Esophagus mucosa (tissue), 1 donor: ENCODE measurements around the gene MRTFB. TPM values are rescaled to one million over a fixed set of nuclear protein-coding genes. Genes with fewer than 3 reads are reported as not detected.
"Not testable (repeated sequence)": the region's sequence is repeated elsewhere in the genome, so short reads cannot be mapped to it uniquely, and the experiment has no call there.

Experiments
- ATAC-seq: fragments of 200-7000 bp; cut with Tn5 transposase; one replicate; pipeline ENCODE4 v1.9.1; 2020
- total RNA-seq: library from RNA; stranded (reverse); gene quantifications from one replicate; pipeline ENCODE4 v1.2.4, GENCODE V29; 2023
- donor health status: DM: yes; HTN: yes; CAD: no.

MRTFB gene
- total RNA-seq, 1 donor from 2014 or later: 34.6 TPM

DNA sequence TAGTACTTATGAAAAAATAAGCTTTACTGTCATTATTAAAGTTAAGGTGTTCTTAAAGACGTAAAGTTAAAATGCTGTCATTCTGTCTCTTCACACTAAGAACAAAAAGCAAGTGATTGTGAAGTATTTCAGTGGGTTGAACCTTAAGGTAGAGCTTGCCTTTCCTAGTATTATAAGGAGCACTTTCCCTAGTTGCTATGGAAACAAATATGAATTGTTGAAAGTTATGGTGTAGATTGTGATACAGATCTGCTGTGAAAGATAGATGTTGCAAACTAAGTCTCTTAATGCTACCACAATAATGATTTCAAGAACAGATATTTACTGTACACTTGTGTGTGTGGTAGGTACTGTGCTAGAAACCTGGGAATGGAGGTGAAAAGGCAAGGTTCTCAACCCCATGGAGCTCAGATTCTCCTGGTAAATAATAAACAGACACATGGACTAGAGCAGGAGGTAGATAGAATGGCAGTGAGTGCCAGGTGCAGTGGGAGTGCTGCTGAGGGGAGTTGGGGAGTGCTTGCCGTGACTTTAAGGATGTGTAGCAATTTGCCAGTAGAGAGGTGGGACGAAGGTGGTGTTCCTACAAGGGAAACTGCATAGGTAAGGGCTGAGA is 34.7 kb downstream of the MRTFB start:
- ATAC-seq: no peak

DNA sequence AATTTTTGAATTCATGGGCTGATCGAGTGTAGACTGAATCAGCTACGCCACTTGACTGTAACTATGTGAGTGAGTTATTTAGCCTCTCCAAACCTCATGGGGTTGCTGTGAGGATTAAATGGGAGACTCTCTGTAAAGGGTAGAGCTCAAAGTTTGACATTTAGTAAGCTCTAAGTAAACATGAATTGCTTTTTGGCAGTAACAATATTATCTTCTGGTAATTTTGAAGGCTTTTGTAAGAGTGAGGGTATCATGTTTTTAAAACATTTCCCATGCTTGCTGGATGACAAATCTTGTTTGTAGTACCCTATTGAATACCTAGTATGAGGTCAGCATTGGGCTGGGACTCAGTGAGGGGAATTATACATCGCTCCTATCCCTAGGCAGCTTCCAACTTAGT is 35.3 kb downstream of the MRTFB start:
- ATAC-seq: no peak

DNA sequence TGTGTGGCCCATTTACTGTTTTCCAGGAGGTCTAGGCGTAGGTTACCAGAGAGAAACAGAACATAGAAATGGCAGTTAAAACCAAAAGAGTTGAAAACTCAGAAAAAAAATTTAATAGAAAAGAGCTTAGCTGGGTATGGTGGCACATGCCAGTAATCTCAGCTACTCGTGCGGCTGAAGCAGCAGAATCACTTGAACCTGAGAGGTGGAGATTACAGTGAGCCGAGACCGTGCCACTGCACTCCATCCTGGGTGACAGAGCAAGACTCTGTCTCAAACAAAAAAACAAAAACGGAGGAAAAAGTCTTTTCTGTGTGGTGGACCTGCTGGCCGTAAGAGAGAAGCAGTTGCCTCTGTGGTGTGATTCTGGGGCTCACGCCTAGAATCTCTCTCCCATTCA is 35.8 kb downstream of the MRTFB start:
- ATAC-seq: no peak

DNA sequence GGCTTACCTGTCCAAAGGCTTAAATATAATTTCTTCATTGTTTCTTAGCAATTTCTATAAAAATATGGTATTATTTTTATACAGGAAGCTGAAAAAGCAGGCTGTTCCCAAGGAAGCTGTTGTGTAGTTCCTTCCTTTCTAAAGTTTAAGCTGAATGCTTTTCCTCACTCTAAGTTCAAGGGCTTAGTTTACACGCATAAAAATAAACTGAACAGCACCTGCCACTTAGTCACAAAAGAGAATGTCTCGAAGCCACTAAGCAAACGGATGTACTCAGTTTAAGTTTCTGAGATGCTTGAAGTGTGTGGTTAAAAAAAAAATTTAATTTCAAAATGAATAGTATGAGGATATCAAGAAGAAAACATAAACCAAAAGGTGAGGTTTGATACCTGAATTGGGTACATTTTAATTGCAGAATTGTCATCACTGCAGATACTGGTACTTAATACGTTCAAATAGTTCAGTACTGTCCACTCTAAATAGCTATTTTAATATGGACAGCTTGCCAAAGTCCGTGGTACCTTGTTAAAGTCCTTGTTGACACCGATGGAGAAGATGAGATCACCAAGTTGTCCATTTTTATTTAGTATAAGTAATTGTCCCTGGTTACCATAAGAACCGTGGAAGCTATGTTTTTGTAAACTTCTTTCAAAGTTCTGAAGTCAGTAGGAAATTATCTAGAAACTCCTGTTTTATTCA is 38.1 kb downstream of the MRTFB start:
- no peak for ATAC-seq

DNA sequence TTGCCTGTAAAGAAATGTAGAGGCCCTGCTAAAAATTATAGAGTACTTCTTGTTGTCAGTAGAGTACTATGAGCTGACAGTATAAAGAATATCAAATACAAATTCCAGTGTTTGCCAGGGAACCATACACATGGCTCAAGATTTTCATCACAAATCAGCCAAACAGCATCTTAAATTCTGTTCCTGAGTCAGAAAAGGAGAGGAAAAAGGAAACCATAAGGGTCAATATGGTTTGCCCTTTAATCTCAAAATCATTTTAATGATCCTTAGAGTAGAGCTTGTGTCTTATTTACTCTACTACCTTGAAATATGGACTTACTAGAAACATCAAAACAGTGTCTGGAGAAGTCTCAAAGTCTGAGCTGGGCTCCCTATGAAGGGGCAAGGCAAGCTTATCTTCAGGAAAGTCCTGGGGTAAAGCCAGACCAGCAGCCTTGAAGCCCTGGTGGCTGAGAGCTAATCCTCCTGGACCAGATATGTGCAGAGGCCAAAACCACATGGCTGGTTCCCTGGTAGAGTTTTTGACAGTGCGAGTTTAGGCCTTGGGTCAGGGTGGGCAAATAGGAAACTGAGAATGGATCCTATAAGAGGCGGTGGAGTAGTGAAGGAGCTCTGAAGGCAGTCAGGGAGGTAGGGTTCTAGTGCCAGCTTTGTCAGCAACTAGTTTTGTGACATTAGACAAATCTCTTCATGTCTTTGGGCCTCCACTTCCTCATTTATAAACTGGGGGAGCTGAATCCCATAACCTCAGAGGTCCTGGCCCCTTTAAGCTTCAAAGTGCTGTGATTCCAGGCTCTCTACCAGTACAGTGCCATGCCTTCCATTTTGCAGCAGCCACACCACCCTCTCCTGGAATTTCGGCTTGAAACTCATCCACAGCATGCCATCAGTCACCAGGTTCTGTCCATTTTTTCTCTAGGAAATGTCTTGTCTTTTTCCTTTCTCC is 38.9 kb downstream of the MRTFB start:
- ATAC-seq: no peak

DNA sequence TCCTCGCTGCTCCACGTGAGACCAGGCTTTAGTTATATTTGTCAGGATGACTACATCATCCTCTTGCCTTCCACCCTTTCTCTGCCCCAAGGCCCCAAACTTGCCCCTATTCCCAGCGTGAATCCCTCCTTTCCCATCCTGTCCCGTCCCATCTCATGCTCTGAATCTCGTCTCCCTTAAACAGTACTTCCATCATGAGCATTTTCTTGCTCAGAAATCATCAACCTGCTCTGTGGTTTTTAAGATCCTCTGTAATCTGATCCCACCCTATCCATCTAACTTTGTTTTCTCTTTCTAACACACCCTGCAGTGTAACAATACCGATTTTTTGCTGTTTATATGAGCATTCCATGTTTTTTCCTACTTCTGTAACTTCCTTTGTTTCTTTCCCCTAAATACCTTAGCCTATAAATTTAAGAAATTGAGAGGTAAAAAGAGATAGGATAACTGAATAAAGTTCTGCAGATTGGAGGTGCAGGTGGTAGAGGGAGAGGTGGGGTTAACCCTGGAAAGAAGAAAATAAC is 39.7 kb downstream of the MRTFB start:
- ATAC-seq: no peak

DNA sequence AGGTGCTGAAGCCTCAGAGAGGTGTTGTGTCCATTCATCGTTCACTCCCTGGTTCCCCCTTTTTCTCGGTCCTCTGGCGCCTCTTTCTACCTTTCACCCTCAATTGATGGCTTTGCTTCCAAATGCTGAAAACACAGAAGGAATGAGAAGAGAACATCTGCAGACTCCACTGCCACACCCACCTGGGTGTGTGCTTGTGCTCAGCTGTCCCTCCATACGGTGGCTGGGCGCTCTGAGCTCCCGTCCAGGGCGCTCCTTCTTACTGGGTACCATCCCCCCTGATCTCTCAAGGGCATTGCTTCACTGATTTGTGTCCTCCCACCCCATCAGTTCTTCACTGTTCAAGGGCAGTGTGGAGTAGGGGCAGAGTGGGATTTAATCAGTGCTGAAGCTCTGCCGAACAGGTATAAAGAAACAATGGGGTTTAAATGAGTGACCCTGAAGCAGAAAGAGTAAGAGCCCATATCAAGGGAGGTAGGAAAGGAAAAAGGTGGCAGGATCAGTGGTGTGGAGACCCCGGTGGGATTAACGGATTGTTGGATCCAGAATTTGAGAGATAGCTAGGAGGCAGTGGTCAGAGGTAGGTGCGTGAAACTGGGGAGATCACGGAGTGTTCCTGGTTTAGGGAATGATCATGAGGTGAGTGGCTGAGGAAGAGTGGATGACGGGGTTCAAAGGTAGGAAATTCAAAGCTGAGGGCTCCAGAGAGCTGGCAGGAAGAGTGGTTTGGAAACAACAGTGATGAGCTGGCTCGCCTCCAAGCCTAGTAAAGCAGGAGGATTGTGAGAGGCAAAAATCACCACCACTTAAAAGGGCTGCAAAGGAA is 40.8 kb downstream of the MRTFB start:
- no peak for ATAC-seq

DNA sequence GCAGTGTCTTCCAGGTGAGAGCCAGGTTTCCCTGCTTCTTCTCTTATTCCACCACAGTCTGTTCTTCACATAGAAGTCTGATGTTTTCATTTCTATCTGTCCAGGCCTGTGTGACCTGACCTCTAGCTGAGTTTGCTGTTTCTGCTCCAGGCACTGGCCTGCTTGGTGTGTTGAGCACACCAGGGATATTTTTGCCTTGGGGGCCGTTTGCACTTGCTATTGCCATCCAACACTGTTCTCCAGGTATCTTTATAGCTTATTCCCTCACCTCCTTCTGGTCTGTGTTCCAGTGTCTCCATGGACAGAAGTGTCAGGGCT is 41.4 kb downstream of the MRTFB start:
- ATAC-seq: no peak

DNA sequence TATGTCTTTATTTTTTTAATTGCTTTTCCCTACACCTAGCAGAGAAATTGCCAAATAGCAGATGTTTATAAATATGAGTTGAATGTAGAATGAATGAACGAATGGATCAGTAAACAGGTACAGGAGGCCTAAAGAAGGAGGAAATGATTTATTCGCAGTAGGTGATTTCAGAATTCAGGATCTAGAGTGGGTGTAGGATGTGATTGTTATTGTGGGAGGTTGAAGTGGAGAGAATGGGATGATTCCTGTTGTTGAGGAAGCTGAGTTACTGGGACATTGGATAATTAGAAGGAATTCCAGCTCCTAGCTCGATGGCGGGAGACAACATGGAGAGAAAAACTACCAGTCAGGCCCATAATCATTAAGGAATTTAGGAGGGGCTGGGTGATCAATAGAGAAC is 42.2 kb downstream of the MRTFB start:
- no peak for ATAC-seq

DNA sequence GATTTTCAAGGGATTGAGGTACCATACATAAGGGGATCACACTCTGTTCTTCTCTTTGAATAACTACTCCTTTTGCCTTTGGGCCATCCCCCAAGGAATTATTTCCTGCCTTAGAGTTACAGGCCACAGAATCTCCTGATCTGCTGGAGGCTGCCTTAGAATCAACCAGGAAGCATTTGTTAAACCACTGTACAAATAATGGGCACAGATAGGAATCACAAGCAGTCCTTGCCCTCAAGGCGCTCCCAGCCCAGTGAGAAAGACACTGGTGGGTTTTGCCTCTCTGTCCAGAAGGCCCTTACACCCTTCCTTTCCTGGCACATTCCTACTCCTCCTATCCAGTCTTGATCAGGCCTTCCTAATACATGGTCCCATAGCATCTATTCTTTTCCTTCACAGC is 45.9 kb downstream of the MRTFB start:
- no peak for ATAC-seq

DNA sequence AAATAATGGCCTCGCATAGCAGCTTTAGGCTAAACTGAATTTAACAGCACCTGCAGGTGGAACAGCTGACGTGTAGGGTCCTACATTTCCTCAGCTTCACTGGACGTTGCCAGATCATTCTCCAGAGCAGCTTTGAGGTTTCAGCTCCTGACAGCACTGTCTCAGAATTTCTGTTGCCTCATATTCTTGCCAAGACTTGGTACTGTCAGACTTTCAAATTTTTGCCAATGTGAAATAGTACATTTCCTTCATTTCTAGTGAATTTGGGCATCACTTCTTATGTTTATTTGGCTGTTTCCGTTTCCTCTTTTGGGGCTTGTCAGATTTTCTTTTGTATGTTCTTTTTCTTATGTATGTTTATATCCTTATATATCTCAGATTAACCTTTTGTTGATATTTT is 48.7 kb downstream of the MRTFB start:
- ATAC-seq: no peak

DNA sequence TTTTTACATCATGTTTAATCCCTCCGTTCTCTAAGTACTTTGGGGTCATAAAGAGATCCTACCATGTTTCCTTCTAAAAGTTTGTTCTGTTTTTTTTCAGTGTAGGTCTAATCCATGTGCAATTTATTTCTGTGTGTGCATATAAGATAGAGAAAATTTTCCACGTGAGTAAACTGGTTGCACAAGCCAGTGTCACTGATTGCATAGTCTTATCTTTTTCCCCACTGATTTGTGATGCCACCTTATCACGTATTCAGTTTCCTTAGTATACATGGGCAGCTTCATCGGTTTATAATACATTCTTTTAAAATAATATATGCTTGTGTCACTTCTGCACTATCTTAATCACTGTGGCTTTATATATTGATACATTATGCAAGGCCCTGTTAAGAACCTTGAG is 49.2 kb downstream of the MRTFB start:
- no peak for ATAC-seq

DNA sequence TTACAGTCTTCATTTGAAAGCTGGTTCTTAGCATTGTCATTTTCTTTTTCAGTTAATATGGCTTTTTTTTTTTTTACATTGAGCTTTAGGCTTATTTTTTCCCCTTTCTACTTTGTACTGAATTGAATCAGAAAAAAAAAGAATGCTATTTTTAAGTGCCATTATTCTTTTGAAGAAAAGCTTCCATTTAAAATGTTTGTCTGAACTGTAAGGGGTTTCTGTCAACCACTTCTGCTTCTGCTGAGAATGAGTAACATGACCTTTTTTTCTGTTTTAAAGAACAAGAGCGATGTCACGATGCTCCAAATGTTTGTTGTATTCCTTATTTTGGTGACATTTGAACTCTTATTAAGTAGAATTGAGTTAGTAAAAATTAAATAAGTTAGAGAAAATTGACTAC is 50.0 kb downstream of the MRTFB start:
- ATAC-seq: no peak

DNA sequence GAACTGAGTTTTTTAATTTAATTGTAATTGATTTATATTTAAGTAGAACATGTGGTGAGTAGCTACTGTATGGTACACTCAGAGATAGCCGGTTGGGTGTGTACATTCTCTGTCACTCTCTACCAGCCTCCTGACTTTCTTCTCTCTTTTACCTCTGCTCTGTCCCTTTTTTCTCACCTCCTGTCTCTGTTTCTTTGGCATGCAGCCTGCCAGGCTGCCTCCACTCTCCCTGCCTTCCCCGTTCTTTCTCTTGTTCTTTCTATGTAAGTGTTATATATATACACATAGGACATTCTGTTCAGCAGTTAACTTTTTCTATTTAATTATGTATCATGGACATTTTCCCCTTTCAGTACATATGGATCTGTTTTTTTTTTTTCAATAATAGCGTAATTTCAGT is 50.8 kb downstream of the MRTFB start:
- ATAC-seq: no peak

DNA sequence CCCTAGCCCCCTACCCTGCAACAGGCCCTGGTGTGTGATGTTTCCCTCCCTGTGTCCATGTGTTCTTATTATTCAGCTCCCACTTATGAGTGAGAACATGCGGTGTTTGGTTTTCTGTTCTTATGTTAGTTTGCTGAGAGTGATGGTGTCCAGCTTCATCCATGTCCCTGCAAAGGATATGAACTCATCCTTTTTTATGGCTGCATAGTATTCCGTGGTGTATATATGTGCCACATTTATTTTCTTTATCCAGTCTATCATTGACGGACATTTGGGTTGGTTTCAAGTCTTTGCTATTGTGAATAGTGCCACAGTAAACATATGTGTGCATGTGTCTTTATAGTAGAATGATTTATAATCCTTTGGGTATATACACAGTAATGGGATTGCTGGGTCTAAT is 51.3 kb downstream of the MRTFB start:
- ATAC-seq: not testable (repeated sequence)

DNA sequence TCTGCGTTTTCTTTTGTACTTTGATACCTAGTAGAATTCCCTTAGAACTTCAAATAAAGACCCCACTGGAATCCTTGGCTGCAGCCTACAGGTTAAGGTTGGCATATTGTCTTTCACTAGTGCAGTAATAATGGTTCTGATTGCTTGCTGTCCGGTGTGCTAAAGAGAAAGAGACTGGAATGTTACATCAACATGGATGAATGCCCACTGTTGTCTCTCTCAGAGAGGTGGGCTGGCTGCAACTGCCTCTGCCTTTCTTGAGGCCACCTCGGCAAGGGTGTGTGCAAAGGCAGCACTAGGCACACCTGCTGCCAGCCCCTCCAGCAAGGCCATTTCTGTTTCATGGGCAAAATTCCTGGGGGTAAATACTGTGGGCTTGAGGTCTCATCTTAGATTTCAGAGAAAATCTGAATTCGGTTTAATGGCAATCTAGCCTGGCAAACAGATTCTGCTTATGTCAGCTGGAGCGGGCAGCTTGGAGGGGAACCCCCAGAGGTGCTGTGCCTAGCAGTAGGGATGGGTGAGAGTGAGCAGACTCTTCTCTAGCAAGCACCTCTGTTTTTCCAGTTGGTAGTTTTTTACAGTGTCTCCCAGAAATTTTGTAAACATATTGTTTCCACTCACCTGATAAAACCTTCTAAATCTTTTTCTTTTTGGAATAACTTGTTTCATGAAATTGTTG is 54.0 kb downstream of the MRTFB start:
- no peak for ATAC-seq

DNA sequence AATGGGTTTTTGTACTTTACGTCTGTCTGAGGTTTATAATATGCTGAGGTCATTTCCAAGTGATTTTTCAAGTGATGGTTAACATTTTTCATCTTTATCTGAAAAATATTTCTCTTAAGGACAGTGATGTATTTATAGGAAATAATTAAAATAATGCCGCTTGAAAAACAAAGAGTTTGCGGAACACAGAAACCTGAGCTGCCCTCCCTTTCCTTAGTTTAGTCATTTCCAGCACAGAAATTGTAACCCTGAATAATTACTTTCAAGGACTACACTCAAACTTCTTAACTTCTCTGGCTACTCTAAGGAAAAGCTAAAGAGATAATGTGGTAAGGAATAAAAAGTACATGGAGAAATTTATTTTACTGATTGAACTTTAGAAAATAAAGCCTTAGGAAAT is 54.6 kb downstream of the MRTFB start:
- ATAC-seq: no peak

DNA sequence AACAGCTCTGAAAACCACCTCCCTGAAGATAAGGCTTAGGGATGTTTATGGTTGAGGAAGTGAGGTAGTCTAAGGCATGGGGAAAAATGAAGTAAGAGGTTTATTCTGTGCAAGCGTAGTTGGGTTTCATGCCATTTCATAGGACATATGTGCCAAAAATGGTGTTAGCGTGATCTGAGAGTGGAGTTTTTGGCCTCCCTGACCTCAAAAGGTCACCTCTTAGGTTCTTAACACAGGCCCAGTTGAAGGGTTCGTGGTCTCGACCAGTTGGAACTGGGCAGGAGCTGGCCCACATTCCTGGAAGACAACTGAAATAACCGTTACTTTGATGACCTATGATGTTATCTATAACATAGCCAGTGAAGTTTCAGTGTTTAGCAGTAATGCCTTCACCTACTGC is 57.0 kb downstream of the MRTFB start:
- ATAC-seq: no peak

DNA sequence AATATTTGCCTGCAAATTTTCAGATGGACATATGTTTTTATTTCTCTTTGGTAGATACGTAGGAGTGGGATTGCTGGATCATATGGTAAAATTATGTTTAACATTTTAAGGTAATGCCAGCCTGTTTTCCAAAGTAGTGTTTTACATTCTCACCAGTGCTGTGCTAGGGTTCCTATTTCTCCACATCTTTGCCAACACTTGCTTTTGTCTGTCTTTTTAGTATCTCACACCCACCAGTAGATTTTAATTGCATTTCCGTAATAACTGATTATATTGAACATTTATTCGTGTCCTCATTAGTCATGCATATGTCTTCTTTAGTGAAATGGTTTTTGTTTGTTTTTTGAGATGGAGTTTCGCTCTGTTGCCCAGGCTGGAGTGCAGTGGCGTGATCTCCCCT is 58.4 kb downstream of the MRTFB start:
- no peak for ATAC-seq

DNA sequence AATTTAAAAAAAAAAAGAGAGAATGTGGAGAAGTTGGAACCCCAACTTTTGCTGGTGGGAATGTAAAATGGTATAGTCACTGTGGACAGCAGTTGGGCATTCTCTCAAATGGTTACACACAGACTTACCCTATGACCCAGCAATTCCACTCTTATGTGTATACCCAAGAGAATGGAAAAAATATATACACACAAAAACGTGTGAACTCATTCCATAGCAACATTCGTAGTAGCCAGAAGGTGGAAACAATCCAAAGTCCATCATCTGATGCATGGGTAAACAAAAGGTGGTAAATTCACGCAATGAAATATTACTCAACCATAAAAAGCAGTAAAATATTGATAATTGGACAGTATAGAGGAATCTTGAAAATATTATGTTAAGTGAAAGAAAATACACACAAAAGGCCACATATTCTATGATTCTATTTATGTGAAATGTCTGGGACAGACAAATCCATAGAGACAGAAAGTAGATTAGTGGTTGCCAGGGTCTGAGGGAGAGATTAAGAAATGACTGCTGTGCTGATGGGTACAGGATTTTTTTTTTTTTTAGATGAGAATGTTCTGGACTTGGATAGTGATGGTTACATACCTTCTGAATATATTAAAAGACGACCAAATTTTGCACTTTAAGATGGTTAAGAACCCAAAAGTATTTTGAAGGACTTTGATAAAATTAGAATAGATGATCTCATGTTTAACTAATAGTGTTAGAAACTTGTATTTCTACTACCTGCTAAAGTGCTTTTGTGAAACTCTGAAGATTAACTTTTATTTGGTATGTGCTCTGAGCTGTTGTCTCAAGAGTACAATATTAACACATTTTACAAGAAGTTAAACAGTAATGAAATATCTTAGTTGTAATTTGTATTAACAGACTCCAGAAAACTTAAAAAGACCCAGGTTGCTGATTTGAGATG is 60.9 kb downstream of the MRTFB start:
- ATAC-seq: no peak

DNA sequence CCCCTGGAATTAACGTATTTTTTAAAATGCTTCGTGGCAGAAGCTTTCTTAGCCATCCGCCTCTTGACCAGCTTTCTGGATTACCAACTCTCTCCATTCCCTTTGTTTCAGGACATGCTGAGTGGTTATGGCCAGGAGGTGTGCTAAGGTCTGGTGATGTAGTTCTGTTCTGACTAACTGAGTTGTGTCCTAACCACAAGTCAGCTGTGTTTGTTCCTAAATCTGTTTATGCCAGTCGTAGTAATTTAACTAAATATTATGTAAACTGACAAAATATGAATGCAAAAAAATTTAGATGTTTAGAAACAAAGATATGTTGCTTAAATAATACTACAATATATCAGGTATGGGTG is 61.6 kb downstream of the MRTFB start:
- ATAC-seq: no peak
